HCT116 (cell line): ENCODE measurements around the gene C2orf72. TPM values are rescaled to one million over a fixed set of nuclear protein-coding genes. Genes with fewer than 3 reads are reported as not detected.

Source experiments
- ATAC-seq: fragments of 200-7000 bp; cut with Tn5 transposase; 2 replicates; pipeline ENCODE4 v1.9.1; 2020; ENCODE audit warnings: mild to moderate bottlenecking, moderate library complexity
- BruUV-seq: library from RNA; stranded (reverse); fragments of 400-500 nt; replicated peaks from 2 replicates; lab custom pipeline; 2021; lab: Mats Ljungman, UMichigan
- CTCF ChIA-PET: fragments of 300-600 bp; sonication (Branson Sonifier 250); formaldehyde crosslinking; loops from one replicate; lab custom pipeline; 2021; ENCODE audit warnings: antibody characterized with exemption; lab: Charles Lee
- POLR2A ChIA-PET: fragments of 300-600, 350-600 bp; sonication (Branson Sonifier 250); formaldehyde crosslinking; loops from one replicate; lab custom pipeline; 2021; ENCODE audit warnings: antibody characterized with exemption; lab: Charles Lee
- RAD21 ChIA-PET, 2 experiments: fragments of 300-600 bp; sonication (Branson Sonifier 250); formaldehyde crosslinking; loops; one replicate each; lab custom pipeline; 2023; ENCODE audit warnings: low total read pairs in 2 of 2; ENCODE audit not compliant: uncharacterized antibody in 2 of 2, unreplicated experiment in 2 of 2, low non-redundant PET in 1 of 2; lab: Charles Lee
- DNase-seq: peaks from one replicate; pipeline ENCODE4 v3.0.0-alpha.2; 2010; ENCODE audit warnings: low read depth, low spot score
- H2AFZ ChIP-seq: fragments of 200-600 bp; shearing (Covaris generic), sonication (generic); 2 replicates; pipeline ENCODE4 v1.6.1; 2017; ENCODE audit warnings: low read depth, mixed run types, mixed read lengths, antibody characterized with exemption, low read length; ENCODE audit not compliant: poor library complexity, severe bottlenecking
- H3K27ac ChIP-seq: 2 replicates; pipeline ENCODE4 v1.5.1; 2012; ENCODE audit warnings: low read depth, low read length
- H3K27me3 ChIP-seq: fragments of 200-600 bp; sonication (generic); 2 replicates; pipeline ENCODE4 v1.6.1; 2016; ENCODE audit warnings: mixed run types, low read length, mixed read lengths; ENCODE audit not compliant: insufficient read depth
- H3K36me3 ChIP-seq, 2 experiments: fragments of 200-500 bp in 1 of 2; fragments of 200-600 bp in 1 of 2; sonication (Bioruptor generic) in 1 of 2; sonication (generic) in 1 of 2; 2 replicates each; pipeline versions ENCODE4 v1.5.1 to v1.6.1; 2014 to 2016; ENCODE audit warnings: low read length in 2 of 2, inconsistent platforms in 1 of 2, mixed read lengths in 1 of 2, mixed run types in 1 of 2; ENCODE audit not compliant: insufficient read depth in 2 of 2, control insufficient read depth in 1 of 2
- H3K4me1 ChIP-seq, 2 experiments: fragments of 200-600 bp in 1 of 2; sonication (generic) in 1 of 2; 2 replicates each; pipeline versions ENCODE4 v1.5.1 to v1.6.1; 2012 to 2017; ENCODE audit warnings: low read length in 2 of 2, inconsistent platforms in 1 of 2, mild to moderate bottlenecking in 1 of 2, mixed read lengths in 1 of 2, mixed run types in 1 of 2, moderate library complexity in 1 of 2; ENCODE audit not compliant: insufficient read depth in 2 of 2, control insufficient read depth in 1 of 2
- H3K4me2 ChIP-seq: fragments of 200-600 bp; sonication (generic); 2 replicates; pipeline ENCODE4 v1.6.1; 2017; ENCODE audit warnings: mixed run types, low read length, mixed read lengths
- H3K4me3 ChIP-seq, 2 experiments: fragments of 200-600 bp in 1 of 2; sonication (generic) in 1 of 2; replicated peaks in 1 of 2; 2 replicates each; pipeline ENCODE4 v1.5.1; 2011 to 2016; ENCODE audit warnings: low read length in 2 of 2, control low read depth in 1 of 2, low read depth in 1 of 2, mild to moderate bottlenecking in 1 of 2, mixed read lengths in 1 of 2, mixed run types in 1 of 2
- H3K79me2 ChIP-seq: fragments of 200-600 bp; sonication (generic); 2 replicates; pipeline ENCODE4 v1.6.1; 2017; ENCODE audit warnings: mild to moderate bottlenecking, mixed run types, low read length, moderate library complexity, mixed read lengths; ENCODE audit not compliant: insufficient read depth
- H3K9ac ChIP-seq: fragments of 200-600 bp; sonication (generic); 2 replicates; pipeline ENCODE4 v1.6.1; 2016; ENCODE audit warnings: low read length, mixed read lengths
- H3K9me2 ChIP-seq: fragments of 200-600 bp; sonication (generic), shearing (Covaris generic); 2 replicates; pipeline ENCODE4 v1.6.1; 2017; ENCODE audit warnings: mixed run types, mild to moderate bottlenecking, moderate library complexity; ENCODE audit not compliant: insufficient read depth
- H3K9me3 ChIP-seq, 2 experiments: fragments of 200-500 bp in 1 of 2; fragments of 200-600 bp in 1 of 2; sonication (Bioruptor generic) in 1 of 2; sonication (generic) in 1 of 2; 2 replicates each; pipeline ENCODE4 v1.6.1; 2014 to 2017; ENCODE audit warnings: low read length in 2 of 2, mixed read lengths in 2 of 2, inconsistent platforms in 1 of 2, low read depth in 1 of 2, mild to moderate bottlenecking in 1 of 2, mixed run types in 1 of 2, moderate library complexity in 1 of 2; ENCODE audit not compliant: control insufficient read depth in 1 of 2, insufficient read depth in 1 of 2
- H4K20me1 ChIP-seq: fragments of 200-600 bp; sonication (generic), shearing (Covaris generic); 2 replicates; pipeline ENCODE4 v1.6.1; 2017; ENCODE audit warnings: mixed run types, mild to moderate bottlenecking, moderate library complexity; ENCODE audit not compliant: insufficient read depth
- ELF1 ChIP-seq: IDR thresholded peaks from 2 replicates; pipeline ENCODE4 v1.6.1; 2012; ENCODE audit warnings: low read depth, borderline replicate concordance
- RAD21 ChIP-seq: IDR thresholded peaks from 2 replicates; pipeline ENCODE4 v1.6.1; 2012; ENCODE audit warnings: low read depth, mild to moderate bottlenecking
- REST ChIP-seq: IDR thresholded peaks from 2 replicates; pipeline ENCODE4 v1.6.1; 2012; ENCODE audit warnings: low read depth
- SIN3A ChIP-seq: IDR thresholded peaks from 2 replicates; pipeline ENCODE4 v1.6.1; 2012; ENCODE audit warnings: low read depth
- YY1 ChIP-seq: IDR thresholded peaks from 2 replicates; pipeline ENCODE4 v1.6.1; 2011; ENCODE audit warnings: low read length, low read depth, moderate library complexity, mild to moderate bottlenecking; ENCODE audit not compliant: insufficient replicate concordance; ENCODE audit errors: extremely low read depth
- ZBTB33 ChIP-seq: IDR thresholded peaks from 2 replicates; pipeline ENCODE4 v1.6.1; 2011; ENCODE audit warnings: mild to moderate bottlenecking, low read length, moderate library complexity; ENCODE audit not compliant: insufficient replicate concordance; ENCODE audit errors: extremely low read depth
- intact Hi-C: fragments of 100-400 bp; cut with micrococcal nuclease; formaldehyde crosslinking; loops from 2 replicates; pipeline ENCODE4 v1.10.0; 2022
- total RNA-seq: library from RNA; stranded (reverse); gene quantifications from one replicate; pipeline ENCODE4 v1.2.1, GENCODE V29; 2021; ENCODE audit not compliant: unreplicated experiment

C2orf72 gene
- total RNA-seq, 1 experiment from 2014 or later: 3.7 TPM

GRCh38 chr2:231011526-231011925 lies 25.8 kb upstream of the C2orf72 start:
- Histone ChIP-seq H3K27ac (no peak overlapping the region), H3K4me1 (peaks cover 0 to 4% of the 10 kb centered on the region in 2 experiments; a peak in 1 of 4 replicates), H3K36me3 (no peaks in the 10 kb centered on the region), H3K9ac (no peak overlapping the region), H3K4me2 (no peak overlapping the region), H3K4me3 (no peak overlapping the region), H3K9me2 (no peaks in the 10 kb centered on the region), H3K27me3 (no peaks in the 10 kb centered on the region), H2AFZ (no peak overlapping the region), H3K9me3 (no peaks in the 10 kb centered on the region), H3K79me2 (no peaks in the 10 kb centered on the region), H4K20me1 (no peaks in the 10 kb centered on the region)
- POLR2A ChIA-PET: no interaction called here
- ATAC-seq (no peak), DNase-seq (no peak)
- CTCF ChIA-PET: no interaction called here
- no TSS peak for BruUV-seq
- TF ChIP-seq RAD21: no peak
- no peak for TF ChIP-seq ZBTB33
- TF ChIP-seq YY1: no peak
- TF ChIP-seq REST: no peak
- TF ChIP-seq ELF1: no peak
- TF ChIP-seq SIN3A: no peak
- intact Hi-C loops: no loop called here
- RAD21 ChIA-PET: no interaction called here
